Esophagus muscularis mucosa (tissue), 4 donors: Measurements from ENCODE around the gene TIMM13. TPM values are rescaled to one million over a fixed set of nuclear protein-coding genes. Genes with fewer than 3 reads are reported as not detected.

Experiments
- DNase-seq: peaks from one replicate; pipeline ENCODE4 v3.0.0-alpha.2; 2017; ENCODE audit errors: extremely low spot score
- H3K27ac ChIP-seq, 4 donors: fragments of 200-600 bp; sonication (generic); replicated peaks in 1 of 4; 1 replicate in 3 of 4; 2 replicates in 1 of 4; pipeline ENCODE4 v1.5.1; 2016 to 2019; ENCODE audit warnings: mild to moderate bottlenecking in 1 of 4
- H3K27me3 ChIP-seq, 4 donors: fragments of 200-600 bp; sonication (generic); one replicate each; pipeline versions ENCODE4 v1.5.1 to v1.6.0; 2016 to 2019
- H3K36me3 ChIP-seq, 4 donors: fragments of 200-600 bp; sonication (generic); one replicate each; pipeline ENCODE4 v1.5.1; 2016 to 2019
- H3K4me1 ChIP-seq, 4 donors: fragments of 200-600 bp; sonication (generic); one replicate each; pipeline ENCODE4 v1.5.1; 2016 to 2019
- H3K4me3 ChIP-seq, 4 donors: fragments of 200-600 bp; sonication (generic); 1 replicate in 2 of 4; 2 replicates in 2 of 4; pipeline ENCODE4 v1.5.1; 2016 to 2019; ENCODE audit warnings: mild to moderate bottlenecking in 4 of 4, moderate library complexity in 1 of 4
- H3K9me3 ChIP-seq, 4 donors: fragments of 200-600 bp; sonication (generic); 1 replicate in 3 of 4; 2 replicates in 1 of 4; pipeline ENCODE4 v1.5.1; 2016 to 2019
- CTCF ChIP-seq, 3 experiments: fragments of 200-600 bp in 2 of 3; fragments of 450-650 bp in 1 of 3; sonication (generic) in 2 of 3; IDR thresholded peaks; one replicate each; pipeline ENCODE4 v1.5.1; 2017 to 2019; ENCODE audit warnings: antibody characterized with exemption in 3 of 3, mild to moderate bottlenecking in 2 of 3, moderate library complexity in 1 of 3
- EP300 ChIP-seq: sonication (generic); formaldehyde crosslinking; IDR thresholded peaks from one replicate; pipeline ENCODE4 v1.6.1; 2017; ENCODE audit warnings: antibody characterized with exemption
- POLR2A ChIP-seq: fragments of 450-650 bp; IDR thresholded peaks from one replicate; pipeline ENCODE4 v1.6.1; 2017; ENCODE audit warnings: antibody characterized with exemption, moderate library complexity, mild to moderate bottlenecking, low read depth
- POLR2AphosphoS5 ChIP-seq, 2 donors: sonication (generic); formaldehyde crosslinking; IDR thresholded peaks; one replicate each; pipeline ENCODE4 v1.6.1; 2017; ENCODE audit warnings: antibody characterized with exemption in 2 of 2
- WGBS: methylation state at CpG from one replicate; pipeline ENCODE4 v1.1.5; 2018; 5-methylcytosine and 5-hydroxymethylcytosine counted together
- intact Hi-C: fragments of 100-400 bp; cut with DNase I; formaldehyde crosslinking; loops from one replicate; pipeline ENCODE4 v1.15.1; 2023
- total RNA-seq, 4 donors: library from RNA; depleted of rRNA; stranded (reverse); fragments of >200 nt; gene quantifications; one replicate each; pipeline versions ENCODE4 v1.1.0 to v1.2.1, GENCODE V29; 2016

Gene TIMM13
- total RNA-seq, 4 donors from 2014 or later, result 16.2 to 37.7 (median 28.1) TPM

GRCh38 chr19:2389594-2389993 is 37.8 kb downstream of the TIMM13 start:
- H3K27ac ChIP-seq, result no peak overlapping the region
- peaks cover 0 to 7% (median 2%) of the 10 kb centered on the region in 4 donors for H3K4me1 ChIP-seq
- intact Hi-C loops, result no loop called here
- no peak for DNase-seq
- H3K9me3 ChIP-seq, result no peaks in the 10 kb centered on the region
- TF ChIP-seq CTCF (IDR thresholded peaks at IDR 0.05), result no peak
- no peak for TF ChIP-seq POLR2AphosphoS5 (IDR thresholded peaks at IDR 0.05)
- no peak for TF ChIP-seq POLR2A
- TF ChIP-seq EP300, result no peak
- no peaks in the 10 kb centered on the region for H3K36me3 ChIP-seq
- no peak overlapping the region for H3K4me3 ChIP-seq
- WGBS, result 79% methylated on average over 18 of the region's 21 CpGs
- peaks cover 0 to 43% (median 4%) of the 10 kb centered on the region in 4 donors for H3K27me3 ChIP-seq

- TF ChIP-seq CTCF (IDR thresholded peaks at IDR 0.05), result no peak
- no peak for TF ChIP-seq POLR2AphosphoS5 (IDR thresholded peaks at IDR 0.05)
- no peak for TF ChIP-seq POLR2A
- no peak for TF ChIP-seq EP300
- intact Hi-C loops, result no loop called here
- no peaks in the 10 kb centered on the region for H3K36me3 ChIP-seq
- no peak for DNase-seq
- H3K4me1 ChIP-seq, result peaks cover 0 to 12% (median 5%) of the 10 kb centered on the region in 4 donors
- H3K4me3 ChIP-seq, result no peak overlapping the region
- peaks cover 0 to 48% (median 4%) of the 10 kb centered on the region in 4 donors for H3K27me3 ChIP-seq
- no peak overlapping the region for H3K27ac ChIP-seq
- WGBS, result 78% methylated on average over 20 of the region's 20 CpGs
- H3K9me3 ChIP-seq, result no peaks in the 10 kb centered on the region
Observed at GRCh38 chr19:2387367-2388288, 39.8 kb downstream of the TIMM13 start.

- H3K36me3 ChIP-seq, result no peaks in the 10 kb centered on the region
- no peak overlapping the region for H3K4me3 ChIP-seq
- H3K4me1 ChIP-seq, result peaks cover 0 to 12% (median 5%) of the 10 kb centered on the region in 4 donors
- WGBS, result 39% methylated on average over 10 of the region's 37 CpGs
- H3K27ac ChIP-seq, result no peak overlapping the region
- peaks cover 0 to 57% (median 6%) of the 10 kb centered on the region in 4 donors for H3K27me3 ChIP-seq
- DNase-seq, result no peak
- intact Hi-C loops, result no loop called here
- TF ChIP-seq POLR2AphosphoS5 (IDR thresholded peaks at IDR 0.05) (no peak), POLR2A (no peak), CTCF (IDR thresholded peaks at IDR 0.05) (no peak), EP300 (no peak)
- H3K9me3 ChIP-seq, result peaks cover 0 to 9% (median 8%) of the 10 kb centered on the region in 4 donors
Observed at GRCh38 chr19:2385053-2385721, 42.2 kb downstream of the TIMM13 start.

- H3K4me3 ChIP-seq, result no peak overlapping the region
- DNase-seq, result no peak
- 88% methylated on average over 13 of the region's 13 CpGs for WGBS
- H3K9me3 ChIP-seq, result peaks cover 0 to 12% (median 9%) of the 10 kb centered on the region in 4 donors
- no peaks in the 10 kb centered on the region for H3K36me3 ChIP-seq
- peaks cover 0 to 12% (median 5%) of the 10 kb centered on the region in 4 donors for H3K4me1 ChIP-seq
- H3K27ac ChIP-seq, result no peak overlapping the region
- intact Hi-C loops, result no loop called here
- TF ChIP-seq POLR2A, result no peak
- no peak for TF ChIP-seq EP300
- TF ChIP-seq POLR2AphosphoS5 (IDR thresholded peaks at IDR 0.05), result no peak
- no peak for TF ChIP-seq CTCF (IDR thresholded peaks at IDR 0.05)
- peaks cover 0 to 52% (median 6%) of the 10 kb centered on the region in 4 donors for H3K27me3 ChIP-seq
Observed at GRCh38 chr19:2382530-2383222, 44.7 kb downstream of the TIMM13 start.
